Endodermal cell (in vitro differentiated cells): Measurements from ENCODE around the gene TMEM208. TPM values are rescaled to one million over a fixed set of nuclear protein-coding genes. Genes with fewer than 3 reads are reported as not detected.
A peak's percentile ranks its signal among the peaks of the same experiment; 100 is the strongest.

Experiments used
- DNase-seq: peaks from one replicate; pipeline ENCODE4 v3.0.0-alpha.2; 2017
- H3K27ac ChIP-seq: 2 replicates; pipeline ENCODE4 v1.5.1; 2013; ENCODE audit warnings: mild to moderate bottlenecking, low read depth, low read length, moderate library complexity
- H3K27me3 ChIP-seq: 2 replicates; pipeline ENCODE4 v1.6.1; 2013; ENCODE audit warnings: mild to moderate bottlenecking, low read length, moderate library complexity; ENCODE audit not compliant: insufficient read depth, control insufficient read depth, poor library complexity, severe bottlenecking
- H3K36me3 ChIP-seq: 2 replicates; pipeline ENCODE4 v1.7.0; 2013; ENCODE audit warnings: mild to moderate bottlenecking, low read length, moderate library complexity; ENCODE audit not compliant: control insufficient read depth, insufficient read depth
- H3K4me1 ChIP-seq: one replicate; pipeline ENCODE4 v1.7.0; 2013; ENCODE audit warnings: low read length; ENCODE audit not compliant: control insufficient read depth, insufficient read depth
- H3K4me3 ChIP-seq: 2 replicates; pipeline ENCODE4 v1.5.1; 2013; ENCODE audit warnings: mild to moderate bottlenecking, low read length, moderate library complexity
- H3K9ac ChIP-seq: 2 replicates; pipeline ENCODE4 v1.6.1; 2013; ENCODE audit warnings: mild to moderate bottlenecking, low read length, moderate library complexity; ENCODE audit not compliant: poor library complexity, severe bottlenecking; ENCODE audit errors: extremely low read depth
- H3K9me3 ChIP-seq: 2 replicates; pipeline ENCODE4 v1.6.1; 2013; ENCODE audit warnings: mild to moderate bottlenecking, low read length, moderate library complexity; ENCODE audit not compliant: control insufficient read depth
- H3K27ac Mint-ChIP-seq: 2 replicates; pipeline ENCODE4 v1.8.0; 2020; ENCODE audit warnings: mixed read lengths
- H3K27me3 Mint-ChIP-seq: 2 replicates; pipeline ENCODE4 v1.8.0; 2021; ENCODE audit warnings: mild to moderate bottlenecking, mixed read lengths; ENCODE audit not compliant: insufficient read depth
- H3K36me3 Mint-ChIP-seq: 2 replicates; pipeline ENCODE4 v1.8.0; 2020; ENCODE audit warnings: low read depth, mixed read lengths
- H3K4me1 Mint-ChIP-seq: 2 replicates; pipeline ENCODE4 v1.8.0; 2020; ENCODE audit warnings: mixed read lengths
- H3K4me3 Mint-ChIP-seq: 2 replicates; pipeline ENCODE4 v1.8.0; 2020; ENCODE audit warnings: mild to moderate bottlenecking, moderate library complexity, mixed read lengths
- H3K9me3 Mint-ChIP-seq: 2 replicates; pipeline ENCODE4 v1.8.0; 2020; ENCODE audit warnings: mild to moderate bottlenecking, mixed read lengths
- CTCF ChIP-seq: fragments of 200-600 bp; sonication (generic); conservative IDR thresholded peaks from 2 replicates; pipeline ENCODE4 v1.5.0; 2021; ENCODE audit warnings: antibody characterized with exemption, mild to moderate bottlenecking
- WGBS, 2 experiments: methylation state at CpG; one replicate each; pipeline versions ENCODE4 v1.1.5 to v1.1.7; 2013; ENCODE audit warnings: missing lambda C conversion rate in 2 of 2, mixed read lengths in 1 of 2; ENCODE audit not compliant: insufficient coverage in 1 of 2, insufficient read length in 1 of 2; 5-methylcytosine and 5-hydroxymethylcytosine counted together
- total RNA-seq, 2 donors: library from RNA; stranded (reverse); fragmentation: NEBNext Ultra II Directional in 1 of 2; extraction: Animal tissue kit (Norgen Biotek cat#: 25700) in 1 of 2; gene quantifications; 2 replicates in 1 of 2; 3 replicates in 1 of 2; pipeline ENCODE4 v1.2.1, GENCODE V29; 2021

TMEM208 gene
- total RNA-seq, 2 donors from 2014 or later, result 43.1 to 46.4 TPM

DNA sequence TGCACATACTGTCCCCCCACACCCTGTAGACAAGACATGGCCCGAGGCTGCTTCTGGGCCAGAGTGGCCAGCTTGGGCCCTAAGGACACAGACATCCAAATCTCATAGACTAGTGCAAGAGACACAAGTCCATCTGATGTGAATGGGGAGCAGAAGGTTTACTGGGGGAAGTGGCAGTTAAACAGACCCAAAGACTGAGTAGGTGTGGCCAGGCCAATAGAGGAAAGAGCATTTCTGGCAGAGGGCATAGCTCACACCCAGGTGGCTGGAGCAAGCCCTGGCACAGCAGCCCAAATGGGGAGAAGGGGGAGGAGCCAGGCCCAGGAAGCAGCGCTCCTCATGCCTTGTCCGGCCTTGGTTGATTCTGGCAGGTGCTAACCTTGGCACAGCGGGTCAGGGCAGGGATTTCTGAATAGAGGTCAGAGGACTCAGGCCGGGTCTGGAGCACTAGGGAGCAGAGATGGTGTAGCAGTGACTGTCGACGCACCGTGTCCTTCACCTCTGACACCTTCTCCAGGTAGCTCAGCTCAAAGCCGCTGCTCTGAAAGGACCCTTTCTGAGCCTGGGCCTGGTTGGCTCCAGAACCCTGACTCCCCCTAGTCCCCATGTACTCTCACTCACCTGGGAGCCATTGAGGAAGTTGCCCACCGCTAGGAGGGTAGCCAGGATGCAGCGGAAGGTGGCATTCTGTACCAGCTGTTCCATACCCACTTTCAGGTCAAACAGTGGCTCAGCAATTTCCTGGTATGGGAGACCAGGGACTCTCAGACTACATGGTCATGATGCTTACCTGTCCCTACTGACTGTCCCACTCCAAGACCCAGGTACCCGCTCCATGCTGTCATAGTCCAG is 4.1 kb downstream of the TMEM208 start:
- Mint-ChIP-seq H3K9me3 (no peaks in the 10 kb centered on the region), H3K36me3 (peaks cover 53% of the 10 kb centered on the region), H3K27ac (no peak overlapping the region), H3K27me3 (no peaks in the 10 kb centered on the region), H3K4me3 (no peak overlapping the region), H3K4me1 (peaks cover 12% of the 10 kb centered on the region)
- Histone ChIP-seq H3K4me3 (no peak overlapping the region), H3K36me3 (peaks cover 75% of the 10 kb centered on the region), H3K9ac (no peak overlapping the region), H3K27me3 (no peaks in the 10 kb centered on the region), H3K9me3 (no peaks in the 10 kb centered on the region), H3K27ac (no peak overlapping the region), H3K4me1 (no peaks in the 10 kb centered on the region)
- no peak for TF ChIP-seq CTCF
- WGBS, 2 experiments, result 93 to 98% methylated on average over 5 to 12 of the region's 12 CpGs
- DNase-seq, result peak; percentile 46

DNA sequence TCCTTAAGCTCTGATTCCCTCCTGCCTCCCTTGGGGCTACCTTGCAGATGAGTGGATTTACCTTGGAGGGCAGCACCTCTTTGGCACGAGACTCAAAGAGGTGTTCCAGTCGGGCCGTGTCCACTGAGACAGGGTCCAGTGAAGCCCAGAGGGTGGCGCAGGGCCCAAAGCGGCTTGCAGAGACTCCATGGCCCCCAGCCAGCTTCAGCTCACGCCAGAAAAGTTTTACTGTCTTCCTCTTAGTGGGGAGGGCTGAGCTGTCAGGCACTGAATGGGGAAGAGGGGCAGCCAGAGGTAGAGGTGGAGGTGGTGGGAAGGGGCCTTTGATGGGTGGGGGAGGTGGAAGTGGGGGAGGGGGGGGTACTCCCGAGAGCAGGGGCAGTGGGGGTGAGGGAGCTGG is 6.7 kb downstream of the TMEM208 start:
- Mint-ChIP-seq H3K36me3 (peaks cover 77% of the 10 kb centered on the region), H3K4me1 (no peaks in the 10 kb centered on the region)

DNA sequence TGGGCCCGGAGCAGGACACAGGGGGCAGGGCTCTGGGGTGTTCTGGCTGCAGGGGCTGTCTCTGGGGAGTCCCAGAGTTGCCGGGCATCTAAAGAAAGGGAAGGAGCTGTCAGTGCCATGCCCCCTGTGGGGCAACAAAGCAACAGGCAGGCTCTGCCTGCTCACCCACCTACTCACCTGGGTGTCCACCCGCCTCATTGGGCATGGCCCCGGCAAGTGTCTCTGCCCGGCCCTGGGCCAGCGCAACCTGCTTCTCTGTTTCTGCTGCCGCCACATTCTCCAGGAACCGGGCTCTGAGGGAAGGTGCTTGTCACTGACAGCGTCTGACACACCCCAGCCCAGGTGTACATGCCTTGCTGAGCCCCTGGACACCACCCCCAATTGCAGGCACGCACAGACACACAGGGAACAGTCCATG is 7.3 kb downstream of the TMEM208 start:
- H3K36me3 ChIP-seq, result peaks cover 92% of the 10 kb centered on the region
- H3K27ac Mint-ChIP-seq, result no peak overlapping the region
- no peak overlapping the region for H3K9ac ChIP-seq
- peak; percentile 42 for DNase-seq
- TF ChIP-seq CTCF, result no peak
- H3K27me3 ChIP-seq, result no peaks in the 10 kb centered on the region
- no peak overlapping the region for H3K27ac ChIP-seq
- H3K9me3 ChIP-seq, result no peaks in the 10 kb centered on the region
- peaks cover 76% of the 10 kb centered on the region for H3K36me3 Mint-ChIP-seq
- no peak overlapping the region for H3K4me3 Mint-ChIP-seq
- H3K4me1 Mint-ChIP-seq, result no peaks in the 10 kb centered on the region
- H3K9me3 Mint-ChIP-seq, result no peaks in the 10 kb centered on the region
- no peaks in the 10 kb centered on the region for H3K4me1 ChIP-seq
- no peak overlapping the region for H3K4me3 ChIP-seq
- H3K27me3 Mint-ChIP-seq, result no peaks in the 10 kb centered on the region
- 91 to 96% methylated on average over 5 to 10 of the region's 10 CpGs for WGBS, 2 experiments

More for the DNA sequence above, 6.7 kb downstream of the TMEM208 start:
- no peak for TF ChIP-seq CTCF
- H3K4me3 Mint-ChIP-seq, result no peak overlapping the region
- Histone ChIP-seq H3K27ac (no peak overlapping the region), H3K4me3 (no peak overlapping the region), H3K4me1 (no peaks in the 10 kb centered on the region), H3K36me3 (peaks cover 92% of the 10 kb centered on the region), H3K9me3 (no peaks in the 10 kb centered on the region), H3K9ac (no peak overlapping the region), H3K27me3 (no peaks in the 10 kb centered on the region)
- H3K9me3 Mint-ChIP-seq, result no peaks in the 10 kb centered on the region
- 91 to 95% methylated on average over 4 to 6 of the region's 7 CpGs for WGBS, 2 experiments
- no peak overlapping the region for H3K27ac Mint-ChIP-seq
- DNase-seq, result peak; percentile 42
- H3K27me3 Mint-ChIP-seq, result no peaks in the 10 kb centered on the region
